ENCODE data around the gene UBAC1. TPM values are rescaled to one million over a fixed set of nuclear protein-coding genes. Genes with fewer than 3 reads are reported as not detected.

UBAC1 gene
- total RNA-seq, 1 experiment from 2014 or later = 55.4 TPM

GRCh38 chr9:135949501-135950134 is 11.6 kb downstream of the UBAC1 start:
- DNase-seq = no peak
- Histone ChIP-seq H3K9me3 (no peaks in the 10 kb centered on the region), H3K27me3 (replicated peaks; ENCODE audit: control insufficient read depth, insufficient read depth, low read length) (no peaks in the 10 kb centered on the region), H3K4me3 (ENCODE audit: low read depth, low read length) (no peak overlapping the region), H3K36me3 (ENCODE audit: control insufficient read depth, insufficient read depth, low read length) (peaks cover 2% of the 10 kb centered on the region), H3K4me1 (peaks cover 22% of the 10 kb centered on the region)
- Mint-ChIP-seq H3K36me3 (ENCODE audit: insufficient read depth, unreplicated experiment) (peaks cover 58% of the 10 kb centered on the region), H3K4me1 (ENCODE audit: low read depth, unreplicated experiment) (peaks cover 23% of the 10 kb centered on the region), H3K4me3 (ENCODE audit: unreplicated experiment) (peak overlapping the region; percentile 1), H3K9me3 (ENCODE audit: unreplicated experiment) (no peaks in the 10 kb centered on the region), H3K27me3 (ENCODE audit: insufficient read depth, unreplicated experiment) (no peaks in the 10 kb centered on the region), H3K27ac (ENCODE audit: unreplicated experiment) (peak overlapping the region; percentile 51)
- ChIA-PET CTCF (no interaction called here), POLR2A (no interaction called here)
- intact Hi-C loops (cut with micrococcal nuclease; ENCODE audit: unreplicated experiment) = loop anchor here (10.0 kb wide), 1 partner anchor 85 kb away; no protein-coding TSS in a partner anchor
- no TSS peak for BruUV-seq (replicated peaks)
- TF ChIP-seq CTCF (IDR thresholded peaks at IDR 0.05; ENCODE audit: insufficient read depth in 1 of 2, low read depth in 1 of 2, low read length in 1 of 2, severe bottlenecking in 1 of 2, unreplicated experiment in 1 of 2) = no peak

- intact Hi-C loops (cut with micrococcal nuclease; ENCODE audit: unreplicated experiment) = loop anchor here (10.0 kb wide), 1 partner anchor 84 kb away; no protein-coding TSS in a partner anchor
- TF ChIP-seq CTCF (IDR thresholded peaks at IDR 0.05; ENCODE audit: insufficient read depth in 1 of 2, low read depth in 1 of 2, low read length in 1 of 2, severe bottlenecking in 1 of 2, unreplicated experiment in 1 of 2) = no peak
- ChIA-PET CTCF (no interaction called here), POLR2A (no interaction called here)
- H3K4me3 Mint-ChIP-seq (ENCODE audit: unreplicated experiment) = peak overlapping the region; percentile 1
- H3K9me3 Mint-ChIP-seq (ENCODE audit: unreplicated experiment) = no peaks in the 10 kb centered on the region
- Histone ChIP-seq H3K4me3 (ENCODE audit: low read depth, low read length) (no peak overlapping the region), H3K27me3 (replicated peaks; ENCODE audit: control insufficient read depth, insufficient read depth, low read length) (no peaks in the 10 kb centered on the region), H3K4me1 (peaks cover 22% of the 10 kb centered on the region), H3K9me3 (no peaks in the 10 kb centered on the region), H3K36me3 (ENCODE audit: control insufficient read depth, insufficient read depth, low read length) (peaks cover 2% of the 10 kb centered on the region)
- peak overlapping the region; percentile 51 for H3K27ac Mint-ChIP-seq (ENCODE audit: unreplicated experiment)
- no peaks in the 10 kb centered on the region for H3K27me3 Mint-ChIP-seq (ENCODE audit: insufficient read depth, unreplicated experiment)
- peaks cover 23% of the 10 kb centered on the region for H3K4me1 Mint-ChIP-seq (ENCODE audit: low read depth, unreplicated experiment)
- H3K36me3 Mint-ChIP-seq (ENCODE audit: insufficient read depth, unreplicated experiment) = peaks cover 61% of the 10 kb centered on the region
- no peak for DNase-seq
- BruUV-seq (replicated peaks) = no TSS peak
These were observed 12.2 kb downstream of the UBAC1 start for GRCh38 chr9:135948968-135949367.

GRCh38 chr9:135948446-135948845 is 12.7 kb downstream of the UBAC1 start:
- CTCF ChIA-PET = no interaction called here
- POLR2A ChIA-PET = no interaction called here
- DNase-seq = no peak
- Histone ChIP-seq H3K27me3 (replicated peaks; ENCODE audit: control insufficient read depth, insufficient read depth, low read length) (no peaks in the 10 kb centered on the region), H3K4me1 (peaks cover 22% of the 10 kb centered on the region), H3K4me3 (ENCODE audit: low read depth, low read length) (no peak overlapping the region), H3K36me3 (ENCODE audit: control insufficient read depth, insufficient read depth, low read length) (peaks cover 2% of the 10 kb centered on the region), H3K9me3 (no peaks in the 10 kb centered on the region)
- no TSS peak for BruUV-seq (replicated peaks)
- Mint-ChIP-seq H3K4me3 (ENCODE audit: unreplicated experiment) (no peak overlapping the region), H3K9me3 (ENCODE audit: unreplicated experiment) (no peaks in the 10 kb centered on the region), H3K4me1 (ENCODE audit: low read depth, unreplicated experiment) (peaks cover 23% of the 10 kb centered on the region), H3K27ac (ENCODE audit: unreplicated experiment) (peak overlapping the region; percentile 51), H3K27me3 (ENCODE audit: insufficient read depth, unreplicated experiment) (no peaks in the 10 kb centered on the region), H3K36me3 (ENCODE audit: insufficient read depth, unreplicated experiment) (peaks cover 65% of the 10 kb centered on the region)
- no peak for TF ChIP-seq CTCF (IDR thresholded peaks at IDR 0.05; ENCODE audit: insufficient read depth in 1 of 2, low read depth in 1 of 2, low read length in 1 of 2, severe bottlenecking in 1 of 2, unreplicated experiment in 1 of 2)
- intact Hi-C loops (cut with micrococcal nuclease; ENCODE audit: unreplicated experiment) = loop anchor here (10.0 kb wide), 1 partner anchor 84 kb away; no protein-coding TSS in a partner anchor

Data from Caco-2 (cell line).